Spleen (tissue), 11 donors: ENCODE data around the gene AKAP13. TPM values are rescaled to one million over a fixed set of nuclear protein-coding genes. Genes with fewer than 3 reads are reported as not detected.

ENCODE experiments used
- DNase-seq: peaks from one replicate; pipeline ENCODE4 v3.0.0-alpha.2; 2020
- H3K27ac ChIP-seq, 8 donors: fragments of 200-600 bp; sonication (generic) in 7 of 8; 1 replicate in 4 of 8; 2 replicates in 4 of 8; pipeline versions ENCODE4 v1.5.0 to v1.8.0; 2016 to 2021; ENCODE audit warnings: inconsistent platforms in 4 of 8, mild to moderate bottlenecking in 4 of 8, moderate library complexity in 1 of 8
- H3K27me3 ChIP-seq, 7 donors: fragments of 200-600 bp; sonication (generic) in 6 of 7; replicated peaks in 1 of 7; 1 replicate in 4 of 7; 2 replicates in 3 of 7; pipeline versions ENCODE4 v1.5.0 to v1.8.0; 2016 to 2021; ENCODE audit warnings: inconsistent platforms in 3 of 7, mild to moderate bottlenecking in 1 of 7
- H3K36me3 ChIP-seq, 6 donors: fragments of 200-600 bp; sonication (generic) in 5 of 6; 1 replicate in 4 of 6; 2 replicates in 2 of 6; pipeline versions ENCODE4 v1.5.0 to v1.8.0; 2016 to 2021; ENCODE audit warnings: inconsistent platforms in 2 of 6
- H3K4me1 ChIP-seq, 6 donors: fragments of 200-600 bp; sonication (generic) in 5 of 6; 1 replicate in 3 of 6; 2 replicates in 3 of 6; pipeline versions ENCODE4 v1.5.0 to v1.8.0; 2016 to 2021; ENCODE audit warnings: inconsistent platforms in 3 of 6
- H3K4me3 ChIP-seq, 8 donors: fragments of 200-600 bp; sonication (generic) in 7 of 8; 1 replicate in 4 of 8; 2 replicates in 4 of 8; pipeline versions ENCODE4 v1.5.0 to v1.8.0; 2016 to 2021; ENCODE audit warnings: inconsistent platforms in 4 of 8, mild to moderate bottlenecking in 4 of 8, moderate library complexity in 2 of 8
- H3K9me3 ChIP-seq, 8 donors: fragments of 200-600 bp; sonication (generic) in 7 of 8; 1 replicate in 4 of 8; 2 replicates in 4 of 8; pipeline versions ENCODE4 v1.5.0 to v1.8.0; 2016 to 2021; ENCODE audit warnings: inconsistent platforms in 4 of 8
- POLR2A ChIP-seq, 3 donors: fragments of 450-650 bp; IDR thresholded peaks; one replicate each; pipeline ENCODE4 v1.5.1; 2017; ENCODE audit warnings: antibody characterized with exemption in 3 of 3, mild to moderate bottlenecking in 1 of 3
- POLR2AphosphoS5 ChIP-seq, 3 donors: sonication (generic); formaldehyde crosslinking; IDR thresholded peaks; one replicate each; pipeline ENCODE4 v1.5.1; 2017; ENCODE audit warnings: antibody characterized with exemption in 3 of 3
- WGBS, 5 donors: extraction: QIAGEN DNeasy Blood & Tissue Kit in 3 of 5; methylation state at CpG; one replicate each; pipeline versions ENCODE4 v1.1.5 to v1.1.7; 2013 to 2018; 5-methylcytosine and 5-hydroxymethylcytosine counted together
- intact Hi-C: fragments of 100-400 bp; cut with DNase I; formaldehyde crosslinking; loops from one replicate; pipeline ENCODE4 v1.15.0; 2023; ENCODE audit warnings: low total_unique reads
- polyA plus RNA-seq, 3 donors: library from polyadenylated mRNA; stranded (reverse); fragments of 200-250 nt; gene quantifications; one replicate each; pipeline ENCODE4 v1.2.1, GENCODE V29; 2013
- total RNA-seq, 7 donors: library from RNA; depleted of rRNA in 3 of 7; stranded (reverse); fragments of >200 nt in 3 of 7; fragmentation: NEBNext Ultra II Directional in 4 of 7; extraction: Animal tissue kit (Norgen Biotek cat#: 25700) in 4 of 7; gene quantifications; one replicate each; pipeline versions ENCODE4 v1.1.0 to v1.2.1, GENCODE V29; 2016 to 2021
- TF ChIP-seq, protein P1 (sequence below), 11 experiments: fragments of 200-600 bp in 7 of 11; fragments of 450-650 bp in 4 of 11; sonication (generic) in 4 of 11; IDR thresholded peaks in 8 of 11; conservative IDR thresholded peaks in 3 of 11; 1 replicate in 7 of 11; 2 replicates in 4 of 11; pipeline versions ENCODE4 v1.4.0 to v1.8.0; 2016 to 2021; ENCODE audit warnings: antibody characterized with exemption in 11 of 11, inconsistent platforms in 4 of 11, mild to moderate bottlenecking in 1 of 11
- donor health status: healthy with polysubstance abuse.
- donor health status: DM: no; HTN: no; CAD: no; lungs with moderate emphysema.
- donor health status: DM: no; HTN: no; CAD: no.
- donor health status: Bipolar disorder and iron deficiency.
- donor health status: healthy.
- donor health status: DM: no; HTN: no; CAD: no.
- donor health status: DM: yes; HTN: yes; CAD: no.

AKAP13 gene
- total and polyA plus RNA-seq, 10 donors, result 35.4 to 413 (median 260) TPM

DNA sequence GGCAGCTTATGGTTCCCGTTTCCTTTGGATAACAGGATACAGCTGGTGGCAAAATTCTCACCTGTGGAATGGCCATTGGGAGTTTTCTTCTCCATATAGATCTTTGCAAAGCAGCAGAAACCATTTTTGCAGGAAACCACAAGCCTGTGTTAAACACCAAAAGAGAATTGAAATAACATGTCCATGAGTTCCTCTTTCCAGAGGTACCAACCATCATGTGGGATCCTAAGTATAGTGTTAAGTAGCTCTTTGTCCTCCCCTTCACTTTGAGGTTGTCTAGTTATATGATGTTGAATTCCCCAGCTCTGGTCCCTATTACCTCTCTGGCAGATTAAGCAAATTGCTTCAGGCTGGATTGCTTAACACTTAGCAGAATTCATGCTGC lies 94.9 kb downstream of the AKAP13 start:
- no peak for DNase-seq
- no peaks in the 10 kb centered on the region for H3K36me3 ChIP-seq
- H3K27me3 ChIP-seq, result no peaks in the 10 kb centered on the region
- H3K4me3 ChIP-seq, result peak overlapping the region in 1 of 8 donors; percentile 42
- H3K9me3 ChIP-seq, result no peaks in the 10 kb centered on the region
- H3K4me1 ChIP-seq, result peaks cover 11 to 87% (median 52%) of the 10 kb centered on the region in 6 donors
- no peak for TF ChIP-seq POLR2AphosphoS5 (IDR thresholded peaks at IDR 0.05)
- TF ChIP-seq POLR2A (IDR thresholded peaks at IDR 0.05), result no peak
- TF ChIP-seq, protein P1, sequence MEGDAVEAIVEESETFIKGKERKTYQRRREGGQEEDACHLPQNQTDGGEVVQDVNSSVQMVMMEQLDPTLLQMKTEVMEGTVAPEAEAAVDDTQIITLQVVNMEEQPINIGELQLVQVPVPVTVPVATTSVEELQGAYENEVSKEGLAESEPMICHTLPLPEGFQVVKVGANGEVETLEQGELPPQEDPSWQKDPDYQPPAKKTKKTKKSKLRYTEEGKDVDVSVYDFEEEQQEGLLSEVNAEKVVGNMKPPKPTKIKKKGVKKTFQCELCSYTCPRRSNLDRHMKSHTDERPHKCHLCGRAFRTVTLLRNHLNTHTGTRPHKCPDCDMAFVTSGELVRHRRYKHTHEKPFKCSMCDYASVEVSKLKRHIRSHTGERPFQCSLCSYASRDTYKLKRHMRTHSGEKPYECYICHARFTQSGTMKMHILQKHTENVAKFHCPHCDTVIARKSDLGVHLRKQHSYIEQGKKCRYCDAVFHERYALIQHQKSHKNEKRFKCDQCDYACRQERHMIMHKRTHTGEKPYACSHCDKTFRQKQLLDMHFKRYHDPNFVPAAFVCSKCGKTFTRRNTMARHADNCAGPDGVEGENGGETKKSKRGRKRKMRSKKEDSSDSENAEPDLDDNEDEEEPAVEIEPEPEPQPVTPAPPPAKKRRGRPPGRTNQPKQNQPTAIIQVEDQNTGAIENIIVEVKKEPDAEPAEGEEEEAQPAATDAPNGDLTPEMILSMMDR (IDR thresholded peaks at IDR 0.05 in 8 of 11, conservative IDR thresholded peaks at IDR 0.05 in 3 of 11), result no peak
- H3K27ac ChIP-seq, result peak overlapping the region in 5 of 8 donors; percentile 4 to 77 (median 47)
- 15 to 54% (median 28%) methylated on average over 1 of the region's 1 CpG for WGBS, 5 donors
- intact Hi-C loops, result no loop called here

DNA sequence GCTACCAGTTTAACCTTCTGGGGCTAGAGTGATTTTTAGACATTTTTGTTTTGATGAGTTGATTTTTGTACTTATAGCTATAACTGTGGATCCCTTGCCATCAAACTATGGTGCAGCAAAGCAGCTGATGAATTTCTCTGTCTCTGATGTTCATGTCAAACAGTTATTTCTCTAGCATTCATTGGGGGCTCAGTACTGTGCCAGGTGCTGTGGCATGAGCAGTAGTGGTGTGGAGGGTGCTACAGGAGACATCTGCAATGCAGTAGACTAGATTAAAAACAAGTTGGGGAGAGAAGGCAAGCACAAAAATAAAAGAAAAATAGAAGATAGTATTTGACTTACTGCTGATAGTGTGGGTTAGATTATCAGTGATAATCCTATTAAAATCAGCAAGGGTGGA lies 95.3 kb downstream of the AKAP13 start:
- peak overlapping the region in 5 of 8 donors; percentile 4 to 77 (median 47) for H3K27ac ChIP-seq
- TF ChIP-seq POLR2A (IDR thresholded peaks at IDR 0.05) (no peak), POLR2AphosphoS5 (IDR thresholded peaks at IDR 0.05) (no peak)
- TF ChIP-seq, protein P1 (IDR thresholded peaks at IDR 0.05 in 8 of 11, conservative IDR thresholded peaks at IDR 0.05 in 3 of 11), result no peak

DNA sequence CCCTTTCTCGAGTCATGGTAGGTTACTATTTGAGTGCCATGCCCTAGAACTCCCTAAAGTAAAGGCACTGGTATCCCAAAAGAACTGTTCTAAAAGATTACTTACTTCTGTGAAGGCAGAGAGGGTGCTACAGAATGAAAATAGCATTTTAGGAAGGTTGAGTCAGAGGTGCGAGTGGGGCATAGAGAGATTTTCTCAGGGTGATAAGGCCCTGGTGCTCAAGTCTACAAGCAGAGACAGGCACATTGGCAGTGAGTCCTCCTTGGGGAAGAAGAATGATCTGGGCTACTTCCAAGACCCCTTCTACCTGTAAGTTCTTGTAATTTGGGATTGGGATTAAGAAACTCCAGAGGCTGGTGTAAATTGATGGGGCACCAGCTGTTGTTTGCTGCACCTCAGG lies 96.7 kb downstream of the AKAP13 start:
- Histone ChIP-seq H3K4me1 (peaks cover 14 to 98% (median 67%) of the 10 kb centered on the region in 6 donors), H3K27ac (peak overlapping the region in 1 of 8 donors; percentile 77), H3K4me3 (no peak overlapping the region), H3K36me3 (no peaks in the 10 kb centered on the region), H3K9me3 (no peaks in the 10 kb centered on the region), H3K27me3 (no peaks in the 10 kb centered on the region)
- WGBS, 5 donors, result 87 to 93% (median 93%) methylated on average over 2 of the region's 2 CpGs
- no peak for DNase-seq
- intact Hi-C loops, result no loop called here
- TF ChIP-seq, protein P1 (IDR thresholded peaks at IDR 0.05 in 8 of 11, conservative IDR thresholded peaks at IDR 0.05 in 3 of 11), result no peak
- TF ChIP-seq POLR2AphosphoS5 (IDR thresholded peaks at IDR 0.05), result no peak
- TF ChIP-seq POLR2A (IDR thresholded peaks at IDR 0.05), result no peak

More for the DNA sequence above, 95.3 kb downstream of the AKAP13 start:
- Histone ChIP-seq H3K4me1 (peaks cover 11 to 87% (median 55%) of the 10 kb centered on the region in 6 donors), H3K9me3 (no peaks in the 10 kb centered on the region), H3K27me3 (no peaks in the 10 kb centered on the region), H3K36me3 (no peaks in the 10 kb centered on the region), H3K4me3 (no peak overlapping the region)
- intact Hi-C loops, result no loop called here
- DNase-seq, result no peak

DNA sequence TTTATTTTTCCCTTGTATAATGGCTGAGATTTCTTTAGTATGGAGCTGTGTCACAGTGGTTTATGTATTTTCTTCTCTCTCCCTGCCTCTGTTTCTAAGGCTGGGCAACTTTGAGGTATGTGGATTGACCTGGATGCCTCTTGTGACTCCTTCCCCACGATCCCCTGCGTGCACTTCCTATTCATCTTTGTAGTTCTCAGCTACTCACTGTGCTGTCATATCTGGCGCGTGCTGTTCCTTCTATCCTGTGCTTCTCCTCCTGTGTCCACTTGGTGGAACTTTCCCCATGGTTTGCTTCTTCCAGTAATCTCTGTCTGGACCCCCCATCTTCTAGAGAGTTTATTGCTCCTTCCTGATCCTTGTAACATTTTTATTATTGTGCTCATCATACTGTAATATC lies 97.3 kb downstream of the AKAP13 start:
- 37 to 90% (median 67%) methylated on average over 4 of the region's 4 CpGs for WGBS, 5 donors
- Histone ChIP-seq H3K4me1 (peaks cover 14 to 100% (median 74%) of the 10 kb centered on the region in 6 donors), H3K36me3 (no peaks in the 10 kb centered on the region), H3K9me3 (no peaks in the 10 kb centered on the region), H3K27ac (no peak overlapping the region), H3K27me3 (no peaks in the 10 kb centered on the region), H3K4me3 (no peak overlapping the region)
- intact Hi-C loops, result no loop called here
- no peak for DNase-seq
- TF ChIP-seq POLR2A (IDR thresholded peaks at IDR 0.05), result no peak
- TF ChIP-seq, protein P1 (IDR thresholded peaks at IDR 0.05 in 8 of 11, conservative IDR thresholded peaks at IDR 0.05 in 3 of 11), result no peak
- no peak for TF ChIP-seq POLR2AphosphoS5 (IDR thresholded peaks at IDR 0.05)
